T-cell (primary cell): ENCODE measurements around the gene C6orf163. TPM values are rescaled to one million over a fixed set of nuclear protein-coding genes. Genes with fewer than 3 reads are reported as not detected.
"Not testable (repeated sequence)": the region's sequence is repeated elsewhere in the genome, so short reads cannot be mapped to it uniquely, and the experiment has no call there.

ENCODE experiments used
- ATAC-seq, 4 experiments: fragments of 200-7000 bp in 3 of 4; fragments of 150-1000 bp in 1 of 4; cut with Tn5 transposase; replicated peaks in 1 of 4; 1 replicate in 3 of 4; 2 replicates in 1 of 4; pipeline ENCODE4 v1.10.0; 2021; ENCODE audit warnings: moderate library complexity in 3 of 4, mild to moderate bottlenecking in 2 of 4, moderate number of reproducible peaks in 1 of 4
- CTCF ChIA-PET, 2 donors: fragments of 300-600 bp; sonication (Branson Sonifier 250); formaldehyde crosslinking; loops; one replicate each; lab custom pipeline; 2022; ENCODE audit warnings: antibody characterized with exemption in 2 of 2; lab: Charles Lee
- POLR2A ChIA-PET, 2 donors: fragments of 300-600 bp; sonication (Branson Sonifier 250); formaldehyde crosslinking; loops; one replicate each; lab custom pipeline; 2022; ENCODE audit warnings: antibody characterized with exemption in 2 of 2; lab: Charles Lee
- DNase-seq, 35 experiments: peaks; one replicate each; pipeline versions ENCODE4 v3.0.0 to v3.0.0-alpha.2; 2013 to 2023
- H3K27ac ChIP-seq: one replicate; pipeline ENCODE4 v1.5.1; 2013; ENCODE audit warnings: low read length
- H3K27me3 ChIP-seq, 2 experiments: replicated peaks in 1 of 2; 1 replicate in 1 of 2; 2 replicates in 1 of 2; pipeline versions ENCODE4 v1.6.1 to v1.7.0; 2013; ENCODE audit warnings: low read length in 1 of 2, mixed read lengths in 1 of 2; ENCODE audit not compliant: control insufficient read depth in 2 of 2, insufficient read depth in 2 of 2; ENCODE audit errors: extremely low read depth in 1 of 2
- H3K36me3 ChIP-seq, 2 donors: 1 replicate in 1 of 2; 2 replicates in 1 of 2; pipeline versions ENCODE4 v1.6.1 to v1.7.0; 2013; ENCODE audit warnings: low read length in 1 of 2; ENCODE audit not compliant: control insufficient read depth in 2 of 2, insufficient read depth in 1 of 2; ENCODE audit errors: extremely low read depth in 1 of 2
- H3K4me1 ChIP-seq, 2 experiments: 1 replicate in 1 of 2; 2 replicates in 1 of 2; pipeline versions ENCODE4 v1.6.1 to v1.7.0; 2013; ENCODE audit warnings: low read length in 2 of 2, mixed read lengths in 1 of 2; ENCODE audit not compliant: insufficient read depth in 2 of 2, control insufficient read depth in 1 of 2; ENCODE audit errors: extremely low read depth in 1 of 2
- H3K4me3 ChIP-seq, 2 donors: 1 replicate in 1 of 2; 2 replicates in 1 of 2; pipeline versions ENCODE4 v1.5.1 to v1.7.0; 2013; ENCODE audit warnings: mild to moderate bottlenecking in 2 of 2, low read length in 1 of 2, moderate library complexity in 1 of 2; ENCODE audit not compliant: control insufficient read depth in 1 of 2; ENCODE audit errors: extremely low read depth in 1 of 2
- H3K9me3 ChIP-seq: 2 replicates; pipeline ENCODE4 v1.7.0; 2013
- H3K27ac Mint-ChIP-seq, 2 donors: one replicate each; pipeline ENCODE4 v1.8.0; 2020 to 2021; ENCODE audit warnings: mild to moderate bottlenecking in 2 of 2, mixed read lengths in 2 of 2
- H3K27me3 Mint-ChIP-seq, 2 donors: one replicate each; pipeline ENCODE4 v1.8.0; 2021 to 2022; ENCODE audit warnings: mixed read lengths in 2 of 2
- H3K36me3 Mint-ChIP-seq: one replicate; pipeline ENCODE4 v1.8.0; 2021; ENCODE audit warnings: mixed read lengths
- H3K4me1 Mint-ChIP-seq, 3 donors: one replicate each; pipeline ENCODE4 v1.8.0; 2020 to 2022; ENCODE audit warnings: mixed read lengths in 3 of 3, mild to moderate bottlenecking in 1 of 3
- H3K4me3 Mint-ChIP-seq, 3 donors: one replicate each; pipeline ENCODE4 v1.8.0; 2020 to 2022; ENCODE audit warnings: mild to moderate bottlenecking in 3 of 3, mixed read lengths in 3 of 3, moderate library complexity in 3 of 3
- H3K9me3 Mint-ChIP-seq, 3 donors: one replicate each; pipeline ENCODE4 v1.8.0; 2020 to 2022; ENCODE audit warnings: mixed read lengths in 3 of 3
- WGBS: methylation state at CpG from one replicate; pipeline ENCODE4 v1.1.5; 2013; ENCODE audit warnings: missing lambda C conversion rate; ENCODE audit not compliant: insufficient coverage; 5-methylcytosine and 5-hydroxymethylcytosine counted together
- total RNA-seq, 35 experiments: library from RNA in 6 of 35; stranded (reverse) in 6 of 35; fragments of 120-200 nt in 1 of 35; gene quantifications; one replicate each; pipeline versions ENCODE4 v1.2.1 to v1.2.4 and lab custom pipeline; 2013 to 2026

C6orf163 gene
- total RNA-seq (1 to 10 TPM; 2.6 to 4.5 (median 3.3) TPM), total RNA-seq (lab: John Stamatoyannopoulos, UW) (0.79 to 5.7 (median 1.8) reads per million in 29 experiments)
- total RNA-seq (2013) = 4.8 TPM

- no peak for DNase-seq
- no peak for ATAC-seq
- Histone ChIP-seq H3K27ac (no peak within 1 kb of the TSS), H3K27me3 (no peaks in the 10 kb centered on the region), H3K9me3 (no peaks in the 10 kb centered on the region), H3K36me3 (no peaks in the 10 kb centered on the region), H3K4me3 (no peak within 1 kb of the TSS), H3K4me1 (no peaks in the 10 kb centered on the region)
- WGBS = 60% methylated on average over 1 of the region's 2 CpGs
- no peak within 1 kb of the TSS for H3K4me3 Mint-ChIP-seq
- H3K4me1 Mint-ChIP-seq = peaks cover 0 to 11% (median 0%) of the 10 kb centered on the region in 3 donors
- H3K27ac Mint-ChIP-seq = no peak within 1 kb of the TSS
- ChIA-PET CTCF (interaction anchor here in 1 of 2 donors (0.6 kb wide), 1 partner anchor 258 kb away, joined by 3 read pairs; no protein-coding TSS in a partner anchor), POLR2A (interaction anchor here in 1 of 2 donors (0.6 kb wide), 1 partner anchor 355 kb away, joined by 5 read pairs; no protein-coding TSS in a partner anchor)
- H3K36me3 Mint-ChIP-seq = peaks cover 22% of the 10 kb centered on the region
- H3K9me3 Mint-ChIP-seq = no peaks in the 10 kb centered on the region
- H3K27me3 Mint-ChIP-seq = no peaks in the 10 kb centered on the region
These were observed at the start of gene C6orf163 for GRCh38 chr6:87344731-87345130. Gene C6orf163, plus strand, starts transcription at chr6:87344813. Its CDS starts 287 bp downstream, at chr6:87345100.

- Histone ChIP-seq H3K27me3 (peaks cover 0 to 18% of the 10 kb centered on the region in 2 experiments), H3K36me3 (no peaks in the 10 kb centered on the region), H3K4me3 (no peak overlapping the region), H3K4me1 (no peaks in the 10 kb centered on the region), H3K27ac (no peak overlapping the region), H3K9me3 (no peaks in the 10 kb centered on the region)
- WGBS = no CpG with 5 or more reads among the region's 1 CpG
- POLR2A ChIA-PET = no interaction called here
- Mint-ChIP-seq H3K9me3 (no peaks in the 10 kb centered on the region), H3K27ac (no peak overlapping the region), H3K27me3 (peaks cover 45 to 61% of the 10 kb centered on the region in 2 donors), H3K4me3 (no peak overlapping the region), H3K36me3 (no peaks in the 10 kb centered on the region), H3K4me1 (no peaks in the 10 kb centered on the region)
- no peak for ATAC-seq
- CTCF ChIA-PET = no interaction called here
- no peak for DNase-seq
These were observed 47.5 kb upstream of the C6orf163 start for GRCh38 chr6:87297119-87297518.

GRCh38 chr6:87301277-87301676 lies 43.3 kb upstream of the C6orf163 start:
- H3K4me3 ChIP-seq, H3K4me3 Mint-ChIP-seq, DNase-seq, H3K4me1 ChIP-seq, CTCF ChIA-PET, H3K4me1 Mint-ChIP-seq, ATAC-seq, H3K9me3 ChIP-seq, H3K36me3 Mint-ChIP-seq, H3K27ac Mint-ChIP-seq, POLR2A ChIA-PET, H3K36me3 ChIP-seq, H3K27ac ChIP-seq: not testable (repeated sequence)
- H3K27me3 ChIP-seq = peaks cover 0 to 12% of the 10 kb centered on the region in 2 experiments
- H3K9me3 Mint-ChIP-seq = peaks cover 0 to 11% (median 6%) of the 10 kb centered on the region in 3 donors
- peaks cover 43 to 58% of the 10 kb centered on the region in 2 donors for H3K27me3 Mint-ChIP-seq
- 89% methylated on average over 5 of the region's 9 CpGs for WGBS

GRCh38 chr6:87308970-87309369 lies 35.6 kb upstream of the C6orf163 start:
- no peak overlapping the region for H3K27ac ChIP-seq
- peaks cover 2 to 3% (median 3%) of the 10 kb centered on the region in 3 donors for H3K9me3 Mint-ChIP-seq
- no peaks in the 10 kb centered on the region for H3K9me3 ChIP-seq
- H3K36me3 ChIP-seq = no peaks in the 10 kb centered on the region
- H3K27me3 ChIP-seq = peaks cover 0 to 5% of the 10 kb centered on the region in 2 experiments
- no peaks in the 10 kb centered on the region for H3K36me3 Mint-ChIP-seq
- no peak overlapping the region for H3K4me3 Mint-ChIP-seq
- ATAC-seq (no peak), DNase-seq (no peak)
- H3K27me3 Mint-ChIP-seq = peaks cover 11 to 22% of the 10 kb centered on the region in 2 donors
- H3K4me1 Mint-ChIP-seq = no peaks in the 10 kb centered on the region
- no peak overlapping the region for H3K27ac Mint-ChIP-seq
- CTCF ChIA-PET = interaction anchor here in 1 of 2 donors (0.5 kb wide), 1 partner anchor 86 kb away, joined by 3 read pairs; no protein-coding TSS in a partner anchor
- H3K4me1 ChIP-seq = no peaks in the 10 kb centered on the region
- POLR2A ChIA-PET = no interaction called here
- no peak overlapping the region for H3K4me3 ChIP-seq
- WGBS = 71% methylated on average over 1 of the region's 4 CpGs

GRCh38 chr6:87312860-87313259 lies 31.8 kb upstream of the C6orf163 start:
- H3K27me3 ChIP-seq = peaks cover 0 to 5% of the 10 kb centered on the region in 2 experiments
- Mint-ChIP-seq H3K4me1 (no peaks in the 10 kb centered on the region), H3K36me3 (no peaks in the 10 kb centered on the region), H3K9me3 (no peaks in the 10 kb centered on the region), H3K27me3 (peaks cover 20 to 35% of the 10 kb centered on the region in 2 donors), H3K4me3 (no peak overlapping the region), H3K27ac (no peak overlapping the region)
- H3K9me3 ChIP-seq = no peaks in the 10 kb centered on the region
- H3K36me3 ChIP-seq = no peaks in the 10 kb centered on the region
- no CpG with 5 or more reads among the region's 1 CpG for WGBS
- DNase-seq = no peak
- H3K4me3 ChIP-seq = no peak overlapping the region
- no peak overlapping the region for H3K27ac ChIP-seq
- H3K4me1 ChIP-seq = no peaks in the 10 kb centered on the region
- POLR2A ChIA-PET = no interaction called here
- CTCF ChIA-PET = interaction anchor here in 1 of 2 donors (0.5 kb wide), 1 partner anchor 224 kb away, joined by 3 read pairs; no protein-coding TSS in a partner anchor
- ATAC-seq = no peak

GRCh38 chr6:87315071-87315470 lies 29.5 kb upstream of the C6orf163 start:
- Mint-ChIP-seq H3K4me3 (no peak overlapping the region), H3K27ac (no peak overlapping the region), H3K4me1 (no peaks in the 10 kb centered on the region), H3K27me3 (peaks cover 22 to 34% of the 10 kb centered on the region in 2 donors), H3K9me3 (no peaks in the 10 kb centered on the region), H3K36me3 (no peaks in the 10 kb centered on the region)
- ChIA-PET CTCF (interaction anchor here in 1 of 2 donors (0.6 kb wide), 1 partner anchor 1790 kb away, joined by 3 read pairs; no protein-coding TSS in a partner anchor), POLR2A (interaction anchor here in 1 of 2 donors (0.7 kb wide), 1 partner anchor 201 kb away, joined by 3 read pairs; no protein-coding TSS in a partner anchor)
- DNase-seq (no peak), ATAC-seq (no peak)
- Histone ChIP-seq H3K36me3 (no peaks in the 10 kb centered on the region), H3K4me1 (no peaks in the 10 kb centered on the region), H3K27ac (no peak overlapping the region), H3K27me3 (peaks cover 0 to 5% of the 10 kb centered on the region in 2 experiments), H3K4me3 (no peak overlapping the region), H3K9me3 (no peaks in the 10 kb centered on the region)
- no CpG with 5 or more reads among the region's 3 CpGs for WGBS
